ENCODE results near the gene VPS35. TPM values are rescaled to one million over a fixed set of nuclear protein-coding genes. Genes with fewer than 3 reads are reported as not detected.

VPS35 gene
- total and polyA plus RNA-seq, 2 of the 13 experiments (the other 11 are each of a cell fraction or from before 2014, with no cell fraction given): 30.7 to 136 TPM

DNA sequence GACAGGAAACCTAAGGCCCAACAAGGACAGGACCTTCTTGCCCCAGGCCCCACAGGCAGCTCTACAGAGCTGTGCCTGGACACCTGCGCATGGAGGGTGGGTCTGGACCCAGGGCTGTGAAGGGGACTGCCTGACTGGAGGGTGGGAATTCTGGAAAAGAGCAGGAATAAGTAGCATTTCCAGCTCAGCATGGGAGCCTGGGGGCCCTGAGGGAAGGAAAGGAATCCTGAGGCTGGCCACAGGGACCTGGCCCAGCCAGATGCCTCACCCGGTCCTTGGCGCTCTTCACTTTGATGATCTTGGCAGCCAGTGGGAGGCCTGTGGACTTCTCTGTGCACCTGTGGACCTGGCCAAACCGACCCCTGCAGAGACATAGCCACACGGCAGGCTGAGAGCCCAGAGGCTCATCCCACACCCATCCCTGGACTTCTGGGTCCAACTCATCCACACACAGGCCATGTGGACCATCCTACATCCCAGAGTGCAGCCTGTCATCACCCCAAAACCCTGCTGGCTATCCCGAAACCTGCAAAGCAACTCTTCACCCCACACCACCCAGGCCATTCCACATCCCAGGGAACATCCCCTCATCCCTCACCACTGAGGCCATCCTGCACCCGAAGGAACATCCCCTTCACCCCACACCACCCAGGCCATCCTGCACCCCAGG, 40.5 kb upstream of the VPS35 start (continued):
- TF ChIP-seq, protein P1, sequence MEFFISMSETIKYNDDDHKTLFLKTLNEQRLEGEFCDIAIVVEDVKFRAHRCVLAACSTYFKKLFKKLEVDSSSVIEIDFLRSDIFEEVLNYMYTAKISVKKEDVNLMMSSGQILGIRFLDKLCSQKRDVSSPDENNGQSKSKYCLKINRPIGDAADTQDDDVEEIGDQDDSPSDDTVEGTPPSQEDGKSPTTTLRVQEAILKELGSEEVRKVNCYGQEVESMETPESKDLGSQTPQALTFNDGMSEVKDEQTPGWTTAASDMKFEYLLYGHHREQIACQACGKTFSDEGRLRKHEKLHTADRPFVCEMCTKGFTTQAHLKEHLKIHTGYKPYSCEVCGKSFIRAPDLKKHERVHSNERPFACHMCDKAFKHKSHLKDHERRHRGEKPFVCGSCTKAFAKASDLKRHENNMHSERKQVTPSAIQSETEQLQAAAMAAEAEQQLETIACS (CRISPR knock-in tag; IDR thresholded peaks at IDR 0.05): no peak
- TF ChIP-seq HNF4A (CRISPR knock-in tag; IDR thresholded peaks at IDR 0.05) (no peak), ZNF577 (CRISPR knock-in tag; IDR thresholded peaks at IDR 0.05; ENCODE audit: borderline replicate concordance, low read depth) (no peak), STAT6 (CRISPR knock-in tag; IDR thresholded peaks at IDR 0.05; ENCODE audit: borderline replicate concordance) (no peak), ZFP91 (CRISPR knock-in tag; IDR thresholded peaks at IDR 0.05; ENCODE audit: borderline replicate concordance) (no peak), PHB2 (IDR thresholded peaks at IDR 0.05; ENCODE audit: partially characterized antibody) (no peak), ZNF549 (CRISPR knock-in tag; IDR thresholded peaks at IDR 0.05) (no peak), KMT2B (CRISPR knock-in tag; IDR thresholded peaks at IDR 0.05) (no peak), ZNF30 (CRISPR knock-in tag; IDR thresholded peaks at IDR 0.05) (no peak), POLR2AphosphoS2 (IDR thresholded peaks at IDR 0.05; ENCODE audit: low read depth, low read length) (no peak)
- TF ChIP-seq, protein P2, sequence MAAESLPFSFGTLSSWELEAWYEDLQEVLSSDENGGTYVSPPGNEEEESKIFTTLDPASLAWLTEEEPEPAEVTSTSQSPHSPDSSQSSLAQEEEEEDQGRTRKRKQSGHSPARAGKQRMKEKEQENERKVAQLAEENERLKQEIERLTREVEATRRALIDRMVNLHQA (CRISPR knock-in tag; IDR thresholded peaks at IDR 0.05): no peak
